GM19438 (cell line): ENCODE data around the gene TCP1.
"Not testable (repeated sequence)": the region's sequence is repeated elsewhere in the genome, so short reads cannot be mapped to it uniquely, and the experiment has no call there.

Experiments
- ATAC-seq: cut with Tn5 transposase; IDR thresholded peaks from one replicate; pipeline ENCODE4 v1.9.1; 2021; ENCODE audit warnings: low read depth; ENCODE audit not compliant: unreplicated experiment

Gene TCP1

DNA sequence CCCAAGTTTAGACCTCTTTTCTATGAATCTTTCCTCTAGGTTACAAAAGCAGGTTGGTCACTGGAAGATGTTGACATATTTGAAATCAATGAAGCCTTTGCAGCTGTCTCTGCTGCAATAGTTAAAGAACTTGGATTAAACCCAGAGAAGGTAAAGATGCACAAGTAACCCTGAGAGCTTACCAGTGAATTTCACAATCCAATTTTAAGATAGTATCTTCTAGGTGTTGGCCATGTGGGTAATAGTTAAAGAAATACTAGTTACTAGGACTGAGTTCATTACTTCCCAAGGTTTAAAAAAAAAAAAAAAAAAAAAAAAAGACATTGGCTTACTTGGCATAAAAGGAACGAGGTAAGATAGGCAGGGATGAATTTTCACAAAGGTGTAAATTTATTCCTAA is 11.3 kb downstream of the TCP1 start:
- ATAC-seq: no peak

DNA sequence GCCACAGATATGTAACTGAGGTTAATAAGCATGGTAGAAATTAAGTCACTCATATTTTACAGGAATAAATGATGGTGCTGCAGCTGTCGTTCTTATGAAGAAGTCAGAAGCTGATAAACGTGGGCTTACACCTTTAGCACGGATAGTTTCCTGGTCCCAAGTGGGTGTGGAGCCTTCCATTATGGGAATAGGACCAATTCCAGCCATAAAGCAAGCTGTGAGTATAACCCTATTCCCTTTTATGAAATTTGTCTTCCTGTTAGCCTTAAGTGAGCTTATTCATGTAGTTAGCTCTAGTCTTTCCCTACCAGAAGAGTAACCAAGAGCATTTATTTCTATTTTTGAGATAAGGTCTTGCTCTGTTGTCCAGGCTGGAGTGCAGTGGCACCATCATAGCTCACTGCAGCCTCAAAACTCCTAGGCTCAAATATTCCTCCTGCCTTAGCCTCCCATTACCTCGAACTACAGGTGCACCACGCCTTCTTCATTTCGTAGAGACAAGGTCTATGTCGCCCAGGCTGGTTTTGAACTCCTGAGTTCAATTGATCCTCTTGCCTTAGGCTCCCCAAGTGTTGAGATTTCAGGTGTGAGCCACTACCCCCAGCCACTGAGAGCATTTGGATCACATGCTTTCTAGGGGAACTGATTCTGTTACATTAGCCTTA is 12.0 kb downstream of the TCP1 start:
- ATAC-seq: no peak

DNA sequence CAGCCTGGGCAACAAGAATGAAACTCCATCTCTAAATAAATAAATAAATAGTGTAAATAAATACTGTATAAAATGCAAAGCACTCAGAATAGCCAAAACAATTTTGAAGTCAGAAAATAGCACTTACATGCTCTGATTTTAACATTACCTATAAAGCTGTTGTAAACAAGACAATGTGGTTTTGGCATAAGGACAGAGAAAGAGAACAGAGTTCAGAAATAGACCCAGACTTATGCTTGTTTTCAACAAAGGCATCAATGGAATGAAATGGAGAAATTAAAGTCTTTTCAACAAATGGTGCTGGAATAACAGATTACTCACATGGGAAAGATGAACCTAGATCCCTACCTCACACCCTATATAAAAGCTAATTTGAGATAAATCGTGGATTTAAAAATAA is 17.2 kb downstream of the TCP1 start:
- ATAC-seq: no peak

DNA sequence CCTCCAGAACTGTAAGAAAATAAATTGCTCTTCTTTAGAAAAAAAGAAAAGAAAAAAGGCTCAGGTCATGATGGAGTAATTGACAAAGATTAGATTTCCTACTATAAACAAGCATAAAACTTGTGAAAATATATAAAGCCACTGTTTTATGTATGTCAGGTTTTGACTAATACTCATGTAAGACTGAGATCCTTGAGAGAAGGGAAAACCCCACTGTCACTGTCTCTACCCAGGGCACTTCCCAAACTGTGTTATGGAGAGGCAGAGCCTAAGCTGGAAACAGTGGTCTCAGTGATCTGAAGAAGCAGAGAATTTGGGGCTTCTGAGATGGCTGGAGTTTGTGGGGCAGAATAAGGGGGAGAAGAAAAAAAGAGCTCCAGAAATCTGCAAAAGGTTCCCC is 19.9 kb downstream of the TCP1 start:
- ATAC-seq: no peak

DNA sequence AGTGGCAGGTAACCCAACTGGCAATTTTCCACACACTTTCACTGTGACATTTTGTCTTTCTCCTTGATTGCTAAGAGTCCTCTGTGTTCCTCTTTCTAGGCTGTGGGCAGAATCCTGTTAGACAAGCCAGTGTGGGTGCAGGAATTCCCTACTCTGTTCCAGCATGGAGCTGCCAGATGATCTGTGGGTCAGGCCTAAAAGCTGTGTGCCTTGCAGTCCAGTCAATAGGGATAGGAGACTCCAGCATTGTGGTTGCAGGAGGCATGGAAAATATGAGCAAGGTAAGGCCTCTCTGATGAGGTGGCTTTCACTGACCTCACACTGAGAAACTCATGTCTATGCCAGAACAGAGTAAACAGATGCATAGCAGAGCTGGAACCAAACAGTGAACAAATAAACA is 22.5 kb downstream of the TCP1 start:
- no peak for ATAC-seq

DNA sequence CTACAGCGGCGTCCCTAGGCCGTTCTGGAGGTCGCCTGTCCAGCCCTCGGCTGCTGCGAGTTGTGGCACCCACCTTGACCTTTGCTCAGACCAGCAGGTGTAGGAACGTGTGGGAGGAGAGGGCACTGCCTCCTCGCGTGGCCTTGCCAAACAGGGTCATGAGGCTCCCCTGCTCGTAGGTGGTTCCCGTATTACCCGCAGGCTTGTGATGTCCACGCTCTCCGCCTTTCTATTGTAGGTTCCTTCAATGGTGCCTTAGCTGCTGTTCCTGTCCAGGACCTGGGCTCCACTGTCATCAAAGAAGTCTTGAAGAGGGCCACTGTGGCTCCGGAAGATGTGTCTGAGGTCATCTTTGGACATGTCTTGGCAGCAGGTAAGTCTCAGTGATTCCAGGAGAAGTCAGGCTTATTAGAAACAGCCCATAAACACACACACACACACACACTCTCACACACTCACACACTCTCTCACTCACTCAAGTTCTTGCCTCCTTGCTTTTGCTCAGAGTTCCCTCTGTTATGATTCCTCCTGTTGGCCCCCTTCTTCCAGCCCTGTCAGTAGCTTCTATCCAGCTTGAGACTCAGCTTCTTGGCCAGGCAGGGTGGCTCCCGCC is 26.6 kb downstream of the TCP1 start:
- peak; percentile 2 for ATAC-seq

DNA sequence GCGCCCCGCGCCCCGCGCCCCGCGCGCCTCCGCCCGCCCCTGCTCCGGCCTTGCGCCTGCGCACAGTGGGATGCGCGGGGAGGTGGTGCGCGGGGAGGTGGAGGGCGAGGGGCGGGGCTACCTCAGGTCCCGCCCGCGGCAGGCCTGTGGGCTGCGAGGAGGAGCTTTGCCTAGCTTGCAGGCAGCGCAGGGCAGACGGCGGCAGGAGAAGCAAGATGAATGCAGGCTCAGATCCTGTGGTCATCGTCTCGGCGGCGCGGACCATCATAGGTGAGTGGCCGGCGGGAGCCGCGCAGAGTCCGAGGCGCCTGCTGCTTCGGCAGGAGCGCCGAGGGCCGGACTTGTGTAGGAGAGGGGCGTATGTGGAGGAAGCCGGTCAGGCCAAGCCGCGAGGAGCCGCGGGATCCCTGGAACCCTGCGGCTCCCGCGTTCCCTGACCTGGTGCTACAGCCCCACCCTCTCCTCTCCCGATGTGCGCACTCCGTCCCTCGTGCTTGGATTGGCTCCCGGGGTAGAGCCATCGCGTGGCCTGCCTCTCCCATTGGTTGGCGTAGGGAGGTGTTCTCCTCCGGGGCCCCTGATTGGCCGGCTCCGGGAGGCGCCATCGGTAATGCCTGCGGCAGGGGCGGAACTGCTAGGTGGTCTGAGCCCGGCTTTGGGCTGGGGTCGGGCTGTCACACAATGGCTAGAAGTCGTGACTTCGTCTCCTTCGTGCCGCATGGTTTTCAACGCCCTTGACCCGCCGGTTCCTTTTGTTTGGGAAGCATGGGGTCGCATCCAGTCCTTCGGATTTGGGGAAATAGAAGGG is 27.3 kb downstream of the TCP1 start, which contains the start of gene ACAT2:
TSS of gene ACAT2 (plus strand) at position 173 of the 808 bp plus-strand sequence. CDS start at position 216, 43 bp downstream.
- peak; percentile 98 for ATAC-seq

DNA sequence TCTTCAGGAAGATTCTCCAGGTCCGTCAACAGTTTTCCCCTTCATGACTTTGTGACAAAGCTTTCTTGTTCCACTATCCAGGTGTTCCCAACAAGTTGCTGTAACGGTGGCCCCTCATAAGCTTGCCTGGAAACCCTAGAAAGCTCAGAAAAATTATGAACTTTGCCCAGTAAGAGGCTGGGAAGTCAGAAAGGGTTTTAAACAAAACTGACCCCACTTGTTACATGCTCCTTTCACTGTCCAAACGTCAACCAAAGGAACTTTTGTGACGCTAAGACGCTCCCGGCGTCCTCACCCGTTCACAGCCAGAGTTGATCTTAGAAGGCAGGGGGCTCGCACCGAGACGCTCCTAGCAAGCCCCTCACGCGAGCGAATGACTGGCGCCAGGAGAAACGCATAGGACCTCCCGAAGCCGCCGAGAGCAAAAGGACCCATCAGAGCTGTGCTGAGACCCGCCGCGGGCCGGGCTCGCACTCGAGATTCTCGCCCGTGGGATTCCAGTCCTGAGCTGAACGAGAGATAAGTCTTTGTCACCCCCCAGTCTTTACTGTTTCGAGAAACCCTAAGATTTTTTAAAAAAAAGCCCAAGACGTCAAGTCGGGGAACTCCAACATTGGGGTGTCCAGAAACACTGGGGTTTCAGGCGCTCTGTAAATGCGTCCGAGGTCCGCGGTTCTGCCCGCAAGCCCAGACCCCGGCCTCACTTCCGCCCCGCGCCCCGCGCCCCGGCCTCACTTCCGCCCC is 28.1 kb downstream of the TCP1 start:
- ATAC-seq: peak; percentile 8

DNA sequence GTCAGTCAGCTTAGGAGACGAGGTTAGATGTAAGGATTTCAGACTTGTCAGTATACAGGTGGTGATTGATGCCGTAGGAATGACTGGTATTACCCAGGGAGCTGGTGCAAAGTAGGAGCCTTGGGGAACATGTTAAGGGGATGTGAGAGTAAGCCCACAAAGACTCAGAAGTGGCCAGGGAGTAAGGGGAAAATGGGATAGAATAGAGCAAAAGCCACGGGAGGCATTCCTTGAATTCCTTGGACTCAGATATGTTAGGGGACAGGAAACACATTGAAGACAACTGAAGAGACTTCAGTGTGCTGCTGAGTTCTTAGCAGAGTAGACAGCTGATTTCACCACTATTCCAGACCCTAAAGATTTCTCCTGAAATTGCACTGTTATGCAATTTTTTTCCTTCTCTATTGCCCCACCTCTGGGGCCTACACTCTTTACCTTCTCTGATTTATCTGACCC is 28.8 kb downstream of the TCP1 start:
- no peak for ATAC-seq

DNA sequence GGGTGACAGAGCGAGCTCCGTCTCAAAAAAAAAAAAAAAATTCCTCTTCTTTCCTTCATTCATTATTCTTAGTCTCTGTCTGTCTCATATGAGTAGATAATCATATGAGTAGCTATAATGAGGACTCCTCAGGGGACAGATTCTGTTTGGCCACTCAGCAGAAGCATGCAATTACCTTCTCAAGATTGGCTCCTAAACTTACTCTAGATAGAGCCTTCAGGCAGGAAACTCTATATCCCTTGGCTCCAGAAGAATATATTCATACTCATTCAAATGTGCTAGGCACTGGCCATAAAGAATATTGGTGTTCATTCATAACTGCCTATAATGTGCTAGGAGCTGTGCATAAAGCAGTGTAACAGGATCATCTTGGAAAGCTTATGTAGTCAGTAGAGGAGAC is 29.8 kb downstream of the TCP1 start:
- ATAC-seq: no peak

DNA sequence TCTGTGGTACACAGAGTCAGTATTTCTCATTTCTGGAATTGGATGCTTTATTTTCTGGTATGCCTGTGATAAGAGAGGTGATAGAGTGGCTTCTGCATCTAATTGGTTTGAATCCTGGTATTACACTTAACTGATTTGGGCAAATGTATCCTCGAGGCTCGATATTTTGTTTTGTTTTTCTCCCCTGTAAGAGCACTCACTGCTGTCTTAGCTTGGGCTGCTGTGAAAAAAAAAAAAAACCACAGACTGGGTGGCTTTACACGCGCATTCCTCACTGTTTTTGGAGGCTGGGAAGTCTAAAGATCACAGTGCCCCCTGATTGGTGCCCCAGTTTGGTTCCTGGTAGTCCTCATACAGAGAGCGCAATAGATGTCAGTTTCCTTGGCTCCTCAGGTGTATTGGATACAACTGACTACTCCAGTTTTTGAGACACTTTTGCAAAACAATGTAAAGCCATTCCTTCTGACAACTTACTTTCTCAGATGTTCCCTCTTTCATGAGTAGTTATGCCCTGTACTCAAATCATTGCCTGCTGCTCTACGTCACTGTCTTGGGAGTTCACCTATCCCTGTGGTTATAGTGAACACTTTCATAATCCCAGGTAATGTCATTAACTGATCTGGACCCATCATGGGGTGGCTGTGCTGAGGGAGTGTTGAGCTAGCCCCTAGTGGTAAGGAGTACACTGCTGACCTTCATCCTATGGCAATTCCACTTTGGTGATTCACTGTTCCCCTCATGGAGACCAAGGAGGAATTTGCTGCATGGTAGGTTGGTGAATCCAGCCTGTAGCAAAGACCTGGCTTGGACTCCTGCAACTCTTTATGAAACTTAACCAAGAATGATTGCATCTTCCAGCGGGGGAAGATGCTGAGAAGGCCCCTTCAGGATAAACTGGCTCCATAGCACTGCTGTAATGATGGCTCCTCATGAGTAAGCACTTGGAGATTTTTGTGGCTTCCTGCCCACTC is 31.1 kb downstream of the TCP1 start:
- ATAC-seq: no peak

DNA sequence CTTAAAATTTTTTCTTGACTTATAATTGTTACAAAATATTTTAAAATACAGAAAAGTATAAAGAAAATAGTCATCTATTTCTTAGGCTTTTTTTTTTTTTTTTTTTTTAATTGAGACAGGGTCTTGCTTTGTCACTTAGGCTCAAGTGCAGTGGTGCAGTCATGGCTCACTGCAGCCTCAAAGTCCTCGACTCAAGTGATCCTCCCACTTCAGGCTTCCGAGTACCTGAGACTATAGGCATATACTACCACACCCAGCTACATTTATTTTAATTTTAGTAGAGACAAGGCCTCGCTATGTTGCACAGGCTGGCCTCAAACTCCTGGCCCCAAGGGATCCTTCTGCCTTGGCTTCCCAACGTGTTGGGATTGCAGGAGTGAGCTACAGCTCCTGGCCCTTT is 32.9 kb downstream of the TCP1 start:
- no peak for ATAC-seq

DNA sequence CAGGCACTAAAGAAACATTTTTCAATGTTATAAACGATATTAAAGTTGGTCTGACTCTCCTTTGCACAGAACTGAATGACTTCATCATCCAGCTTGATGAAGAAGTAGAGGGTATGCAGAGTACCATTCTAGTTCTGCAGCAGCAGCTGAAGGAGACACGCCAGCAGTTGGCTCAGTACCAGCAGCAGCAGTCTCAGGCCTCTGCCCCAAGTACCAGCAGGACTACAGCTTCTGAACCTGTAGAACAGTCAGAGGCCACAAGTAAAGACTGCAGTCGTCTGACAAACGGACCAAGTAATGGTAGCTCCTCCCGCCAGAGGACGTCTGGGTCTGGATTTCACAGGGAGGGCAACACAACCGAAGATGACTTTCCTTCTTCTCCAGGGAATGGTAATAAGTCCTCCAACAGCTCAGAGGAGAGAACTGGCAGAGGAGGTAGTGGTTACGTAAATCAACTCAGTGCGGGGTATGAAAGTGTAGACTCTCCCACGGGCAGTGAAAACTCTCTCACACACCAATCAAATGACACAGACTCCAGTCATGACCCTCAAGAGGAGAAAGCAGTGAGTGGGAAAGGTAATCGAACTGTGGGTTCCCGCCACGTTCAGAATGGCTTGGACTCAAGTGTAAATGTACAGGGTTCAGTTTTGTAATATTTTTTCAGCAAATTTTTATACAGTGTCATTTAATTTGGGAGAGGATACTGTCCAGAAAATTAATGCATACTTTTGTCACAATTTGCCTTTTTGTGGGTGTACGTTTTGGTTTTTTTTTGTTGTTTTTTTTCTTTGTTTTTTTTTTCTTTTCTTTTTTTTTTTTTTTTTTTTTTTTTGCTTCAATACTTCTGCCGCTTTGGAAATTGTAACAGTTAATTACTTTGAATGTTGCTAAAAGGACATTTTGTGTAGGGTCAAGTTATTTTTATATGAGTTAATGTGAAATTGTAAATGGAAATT is 34.2 kb downstream of the TCP1 start:
- no peak for ATAC-seq

DNA sequence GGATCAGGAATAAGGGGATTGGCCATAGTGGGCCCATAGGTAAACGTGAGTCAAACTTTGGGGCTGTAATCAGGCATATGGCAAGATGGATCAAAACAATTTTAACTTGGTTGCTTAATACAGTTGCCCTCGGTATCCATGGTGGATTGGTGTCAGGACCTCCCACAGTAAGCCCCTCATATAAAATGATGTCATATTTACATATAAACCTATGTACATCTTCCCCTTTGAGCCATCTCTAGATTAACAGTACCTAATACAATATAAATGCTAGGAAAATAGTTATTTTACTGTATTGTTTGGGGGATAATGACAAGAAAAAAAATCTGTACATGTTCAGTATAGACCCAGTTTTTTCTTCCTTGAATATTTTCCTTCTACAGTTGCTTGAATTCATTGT is 35.0 kb downstream of the TCP1 start:
- ATAC-seq: no peak

DNA sequence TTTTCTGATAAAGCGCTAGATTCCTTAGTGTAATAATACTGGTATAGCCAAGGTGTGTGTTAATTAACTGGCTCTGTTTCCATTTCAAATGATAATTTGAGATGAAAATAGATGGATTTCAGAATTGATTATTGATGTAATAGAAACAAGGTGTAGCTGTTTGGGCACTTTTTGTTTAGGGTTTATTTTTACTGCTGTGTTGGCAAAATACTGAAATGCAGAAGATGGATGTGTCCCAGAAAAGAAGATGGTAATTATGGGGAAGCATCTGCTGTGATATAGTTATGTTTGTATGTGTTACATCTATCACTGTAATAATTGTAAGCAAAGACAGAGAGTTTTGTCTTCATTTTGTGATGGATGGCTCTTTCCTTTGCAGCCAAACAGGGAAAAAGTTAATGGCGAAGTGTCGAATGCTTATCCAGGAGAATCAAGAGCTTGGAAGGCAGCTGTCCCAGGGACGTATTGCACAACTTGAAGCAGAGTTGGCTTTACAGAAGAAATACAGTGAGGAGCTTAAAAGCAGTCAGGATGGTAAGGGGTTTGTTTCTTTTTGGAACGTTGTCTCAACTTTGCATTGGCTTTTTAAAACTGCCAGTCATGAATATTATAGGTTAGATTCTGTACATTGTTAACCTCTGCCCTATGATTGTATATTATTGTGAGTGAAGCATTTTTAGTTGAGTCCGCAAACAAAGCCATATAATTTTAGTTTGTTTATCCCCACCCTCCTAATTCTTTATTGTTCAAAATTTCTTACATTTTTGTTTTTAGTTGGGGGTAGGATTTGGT is 36.1 kb downstream of the TCP1 start:
- no peak for ATAC-seq

DNA sequence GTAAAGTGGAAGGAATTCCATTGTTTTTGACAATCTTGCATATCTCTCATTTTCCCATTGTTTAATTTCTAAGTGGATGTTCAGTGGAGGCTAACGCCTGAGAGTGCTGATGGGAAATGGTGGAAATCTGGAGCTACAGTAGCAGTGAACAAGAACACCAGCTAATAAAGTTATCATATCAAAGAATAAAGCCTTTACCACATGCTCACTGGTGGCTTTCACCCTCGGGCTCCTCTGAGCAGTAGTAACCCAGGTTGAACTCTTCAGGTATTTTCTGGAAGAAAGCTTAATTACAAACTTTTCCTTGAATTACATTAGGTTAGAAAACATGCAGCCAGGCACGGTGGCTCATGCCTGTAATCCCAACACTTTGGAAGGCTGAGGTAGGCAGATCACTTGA is 38.0 kb downstream of the TCP1 start:
- no peak for ATAC-seq

DNA sequence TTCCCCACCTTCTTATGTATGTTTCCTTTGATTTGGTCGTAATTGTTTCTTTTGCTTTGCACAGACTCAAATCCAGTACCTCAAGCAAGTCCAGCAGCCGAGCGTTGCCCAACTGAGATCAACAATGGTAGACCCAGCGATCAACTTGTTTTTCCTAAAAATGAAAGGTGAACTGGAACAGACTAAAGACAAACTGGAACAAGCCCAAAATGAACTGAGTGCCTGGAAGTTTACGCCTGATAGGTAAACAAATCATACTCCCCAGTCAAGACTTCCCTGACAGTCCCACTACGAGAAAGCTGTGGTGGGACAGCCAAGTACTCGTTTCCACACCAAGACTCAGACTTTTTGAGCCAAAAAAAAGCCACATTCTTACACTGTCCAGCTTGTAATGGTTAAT is 41.3 kb downstream of the TCP1 start:
- ATAC-seq: not testable (repeated sequence)

DNA sequence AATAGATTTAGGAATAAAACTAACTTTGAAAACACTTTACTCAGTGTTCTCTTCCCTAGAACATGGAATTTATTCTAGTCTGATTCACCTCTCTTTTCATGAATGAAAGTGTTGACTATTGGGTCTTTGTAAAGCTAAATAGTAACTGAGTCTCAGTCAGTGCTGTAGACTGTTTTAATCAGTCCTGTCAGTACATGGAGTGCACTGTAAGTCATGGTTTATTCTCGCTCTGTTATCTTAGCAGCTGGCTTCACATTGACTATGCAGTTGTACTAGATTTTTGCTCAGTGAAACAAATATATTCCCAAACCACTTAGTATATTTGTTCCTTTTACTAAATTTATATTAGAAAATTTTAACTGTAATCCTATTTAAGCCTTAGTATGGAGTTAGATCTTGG is 42.6 kb downstream of the TCP1 start:
- no peak for ATAC-seq
